ENCODE data around the gene CCL11. TPM values are rescaled to one million over a fixed set of nuclear protein-coding genes. Genes with fewer than 3 reads are reported as not detected.

Gene CCL11
- total and polyA plus RNA-seq, 2 of the 8 experiments (the other 6 are each of a cell fraction or from before 2014, with no cell fraction given), result not detected

- ChIA-PET POLR2A (ENCODE audit: partially characterized antibody) (no interaction called here), CTCF (ENCODE audit: partially characterized antibody) (interaction anchor here (0.8 to 13.3 kb wide), 6 partner anchors 10 to 99 kb away, joined by 3 to 210 read pairs (median 4); partner anchors contain the start of genes CCL1 and CCL13)
- H4K8ac ChIP-seq (ENCODE audit: extremely low read depth, insufficient read depth, low read length), result no peak overlapping the region
- peaks cover 0 to 6% (median 4%) of the 10 kb centered on the region in 4 experiments; a peak in 4 of 7 replicates for H3K27me3 ChIP-seq (replicated peaks in 1 of 4; ENCODE audit: control insufficient read depth in 3 of 4, extremely low read depth in 1 of 4, insufficient read depth in 3 of 4, low read length in 3 of 4)
- no peak overlapping the region for H2BK5ac ChIP-seq (ENCODE audit: low read depth, low read length)
- H3K79me2 ChIP-seq (ENCODE audit: control insufficient read depth in 1 of 2, insufficient read depth in 2 of 2, low read length in 2 of 2), result no peaks in the 10 kb centered on the region
- H2BK12ac ChIP-seq (ENCODE audit: low read depth, low read length), result no peak overlapping the region
- FAIRE-seq, result no peak
- H4K91ac ChIP-seq (replicated peaks; ENCODE audit: insufficient read length, low read length), result no peak overlapping the region
- no peak overlapping the region for H2BK20ac ChIP-seq (ENCODE audit: low read length)
- H3K4me2 ChIP-seq (ENCODE audit: insufficient read depth in 1 of 2, low read depth in 2 of 2, low read length in 2 of 2), result no peak overlapping the region
- H3K4me3 ChIP-seq (ENCODE audit: extremely low read depth in 1 of 4, insufficient read depth in 2 of 4, low read depth in 3 of 4, low read length in 4 of 4), result no peak overlapping the region
- no peak overlapping the region for H3K56ac ChIP-seq (replicated peaks; ENCODE audit: insufficient read length, low read depth, low read length)
- H2BK120ac ChIP-seq (replicated peaks; ENCODE audit: low read depth, low read length), result no peak overlapping the region
- no peaks in the 10 kb centered on the region for H3K79me1 ChIP-seq (ENCODE audit: low read depth, low read length)
- no peak overlapping the region for H3K4ac ChIP-seq (replicated peaks; ENCODE audit: insufficient read length, low read depth, low read length)
- H3K36me3 ChIP-seq (ENCODE audit: control insufficient read depth in 2 of 4, insufficient read depth in 4 of 4, low read length in 3 of 4), result no peaks in the 10 kb centered on the region
- no peak overlapping the region for H3K9ac ChIP-seq (replicated peaks in 1 of 4; ENCODE audit: extremely low read depth in 1 of 4, low read depth in 3 of 4, low read length in 3 of 4)
- no peak overlapping the region for H3K23ac ChIP-seq (ENCODE audit: insufficient read length)
- H2BK15ac ChIP-seq (ENCODE audit: low read length), result no peak overlapping the region
- no peaks in the 10 kb centered on the region for H3K23me2 ChIP-seq (ENCODE audit: low read depth, low read length)
- H2AK5ac ChIP-seq (ENCODE audit: low read depth, low read length), result no peak overlapping the region
- no peaks in the 10 kb centered on the region for H3K9me3 ChIP-seq (ENCODE audit: insufficient read depth in 2 of 2, low read depth in 1 of 2, low read length in 1 of 2)
- no peak overlapping the region for H3K14ac ChIP-seq (ENCODE audit: insufficient read length)
- H3K4me1 ChIP-seq (replicated peaks in 1 of 4; ENCODE audit: control insufficient read depth in 3 of 4, insufficient read depth in 4 of 4, low read length in 3 of 4), result no peaks in the 10 kb centered on the region
- H4K5ac ChIP-seq (ENCODE audit: insufficient read length, low read depth, low read length), result no peak overlapping the region
- no peak for DNase-seq (ENCODE audit: low read depth in 1 of 2, low spot score in 2 of 2)
- no peak overlapping the region for H3K27ac ChIP-seq (ENCODE audit: low read depth, low read length)
- H3K18ac ChIP-seq (ENCODE audit: extremely low read depth, low read length), result no peak overlapping the region
- H4K20me1 ChIP-seq (replicated peaks in 1 of 2; ENCODE audit: control insufficient read depth in 1 of 2, insufficient read depth in 2 of 2, low read length in 2 of 2), result no peaks in the 10 kb centered on the region
- no peak overlapping the region for H2AFZ ChIP-seq (ENCODE audit: low read length)
- 93% methylated on average over 2 of the region's 2 CpGs; no CpG with 5 or more reads in 1 of the 2 experiments for WGBS, 2 experiments (ENCODE audit: extremely low coverage in 1 of 2, insufficient coverage in 1 of 2, insufficient read length in 1 of 2, insufficient replicate concordance in 2 of 2, low coverage in 1 of 2, low lambda C conversion rate in 2 of 2, missing lambda C conversion rate in 1 of 2)
- TF ChIP-seq SAP30 (IDR thresholded peaks at IDR 0.05; ENCODE audit: insufficient read depth, insufficient replicate concordance, low read length) (no peak), EZH2 (IDR thresholded peaks at IDR 0.05; ENCODE audit: low read depth, low read length, severe bottlenecking) (no peak), TBP (IDR thresholded peaks at IDR 0.05; ENCODE audit: low read depth, low read length) (no peak), NANOG (IDR thresholded peaks at IDR 0.05; ENCODE audit: insufficient read depth, low read depth, low read length, poor library complexity, severe bottlenecking) (no peak), KDM5A (IDR thresholded peaks at IDR 0.05; ENCODE audit: low read length) (no peak), RXRA (IDR thresholded peaks at IDR 0.05; ENCODE audit: insufficient read depth, low read depth, low read length) (no peak), PHF8 (conservative IDR thresholded peaks at IDR 0.05; ENCODE audit: low read depth, low read length) (no peak)
Observed at GRCh38 chr17:34301986-34302385, 16.4 kb downstream of the CCL11 start.
